GM12873 (cell line): ENCODE results near the gene LYVE1.

Experiments
- CTCF ChIP-seq: IDR thresholded peaks from 2 replicates; pipeline ENCODE4 v1.5.1; 2012; ENCODE audit warnings: low read depth, mild to moderate bottlenecking, moderate library complexity, low read length, control low read depth; ENCODE audit not compliant: insufficient read depth; ENCODE audit errors: missing control alignments

The LYVE1 gene

GRCh38 chr11:10590218-10590915, 21.9 kb upstream of the LYVE1 start:
- TF ChIP-seq CTCF: no peak

- TF ChIP-seq CTCF: no peak
These were observed 20.4 kb upstream of the LYVE1 start for GRCh38 chr11:10588904-10589303.

GRCh38 chr11:10587995-10588394, 19.5 kb upstream of the LYVE1 start:
- no peak for TF ChIP-seq CTCF

- TF ChIP-seq CTCF: no peak
These were observed 18.9 kb upstream of the LYVE1 start for GRCh38 chr11:10587388-10587787.

- no peak for TF ChIP-seq CTCF
These were observed 15.6 kb upstream of the LYVE1 start for GRCh38 chr11:10584071-10584501.

- TF ChIP-seq CTCF: no peak
These were observed 13.1 kb upstream of the LYVE1 start for GRCh38 chr11:10581481-10582019.

- no peak for TF ChIP-seq CTCF
These were observed 12.2 kb upstream of the LYVE1 start for GRCh38 chr11:10580623-10581022.
